Measurements from ENCODE around the gene DISC1. TPM values are rescaled to one million over a fixed set of nuclear protein-coding genes. Genes with fewer than 3 reads are reported as not detected.
A peak's percentile ranks its signal among the peaks of the same experiment; 100 is the strongest.

The DISC1 gene
- polyA plus RNA-seq, 1 experiment, result 5.4 TPM

DNA sequence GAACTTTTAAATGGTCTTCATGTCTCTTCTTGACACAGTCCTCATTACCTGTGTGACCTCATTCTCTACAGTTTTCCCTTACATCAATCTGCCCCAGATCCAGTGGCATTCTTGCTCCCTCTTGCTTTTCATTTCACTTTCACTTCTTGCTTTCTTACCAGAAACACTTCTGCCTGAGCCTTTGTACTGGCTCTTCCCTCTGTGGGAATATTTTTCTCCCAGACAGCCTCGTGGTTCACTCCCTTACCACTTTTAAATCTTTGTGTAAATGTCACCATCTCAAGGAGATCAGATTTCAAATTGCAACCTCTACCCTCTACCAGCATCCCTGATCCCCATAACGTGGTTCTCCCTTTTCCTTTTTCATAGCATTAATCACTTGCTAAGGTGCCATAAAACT lies 73.2 kb downstream of the DISC1 start:
- TF ChIP-seq, protein P1, sequence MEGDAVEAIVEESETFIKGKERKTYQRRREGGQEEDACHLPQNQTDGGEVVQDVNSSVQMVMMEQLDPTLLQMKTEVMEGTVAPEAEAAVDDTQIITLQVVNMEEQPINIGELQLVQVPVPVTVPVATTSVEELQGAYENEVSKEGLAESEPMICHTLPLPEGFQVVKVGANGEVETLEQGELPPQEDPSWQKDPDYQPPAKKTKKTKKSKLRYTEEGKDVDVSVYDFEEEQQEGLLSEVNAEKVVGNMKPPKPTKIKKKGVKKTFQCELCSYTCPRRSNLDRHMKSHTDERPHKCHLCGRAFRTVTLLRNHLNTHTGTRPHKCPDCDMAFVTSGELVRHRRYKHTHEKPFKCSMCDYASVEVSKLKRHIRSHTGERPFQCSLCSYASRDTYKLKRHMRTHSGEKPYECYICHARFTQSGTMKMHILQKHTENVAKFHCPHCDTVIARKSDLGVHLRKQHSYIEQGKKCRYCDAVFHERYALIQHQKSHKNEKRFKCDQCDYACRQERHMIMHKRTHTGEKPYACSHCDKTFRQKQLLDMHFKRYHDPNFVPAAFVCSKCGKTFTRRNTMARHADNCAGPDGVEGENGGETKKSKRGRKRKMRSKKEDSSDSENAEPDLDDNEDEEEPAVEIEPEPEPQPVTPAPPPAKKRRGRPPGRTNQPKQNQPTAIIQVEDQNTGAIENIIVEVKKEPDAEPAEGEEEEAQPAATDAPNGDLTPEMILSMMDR (IDR thresholded peaks at IDR 0.05; ENCODE audit: low read depth, low read length), result no peak
- H3K4me3 ChIP-seq (ENCODE audit: low read depth, low read length), result no peak overlapping the region
- CTCF ChIA-PET, result no interaction called here

DNA sequence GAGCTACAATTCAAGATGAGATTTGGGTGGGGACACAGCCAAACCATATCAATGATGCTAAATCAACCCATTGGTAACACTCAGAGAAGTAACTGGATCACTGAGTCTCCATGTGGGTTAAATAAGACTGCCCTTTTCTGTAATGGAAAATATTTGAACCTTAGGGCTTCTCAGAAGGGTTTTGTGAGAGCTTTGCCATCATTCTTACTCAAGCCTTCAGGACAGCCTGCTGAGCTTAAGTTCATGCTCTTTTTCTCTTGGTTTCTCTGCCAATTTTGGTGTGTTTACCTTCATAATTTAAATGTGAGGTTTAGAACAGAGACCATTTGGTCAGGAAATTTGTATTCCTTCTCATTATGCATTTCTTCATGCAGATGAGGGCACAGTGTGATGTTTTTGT lies 74.7 kb downstream of the DISC1 start:
- no peak for DNase-seq (ENCODE audit: low read depth, low spot score)
- CTCF ChIA-PET, result no interaction called here
- TF ChIP-seq, protein P1 (IDR thresholded peaks at IDR 0.05; ENCODE audit: low read depth, low read length), result no peak
- no peaks in the 10 kb centered on the region for H3K9me3 ChIP-seq (ENCODE audit: control insufficient read depth, insufficient read depth, low read length)
- H3K27me3 ChIP-seq (ENCODE audit: control insufficient read depth, insufficient read depth, low read length), result no peaks in the 10 kb centered on the region
- no peak overlapping the region for H3K4me3 ChIP-seq (ENCODE audit: low read depth, low read length)
- H3K27ac ChIP-seq (ENCODE audit: low read depth, low read length), result no peak overlapping the region
- POLR2A ChIA-PET, result no interaction called here

More for the DNA sequence above, 73.2 kb downstream of the DISC1 start:
- Histone ChIP-seq H3K27me3 (ENCODE audit: control insufficient read depth, insufficient read depth, low read length) (no peaks in the 10 kb centered on the region), H3K27ac (ENCODE audit: low read depth, low read length) (peak overlapping the region; percentile 22), H3K9me3 (ENCODE audit: control insufficient read depth, insufficient read depth, low read length) (no peaks in the 10 kb centered on the region)
- DNase-seq (ENCODE audit: low read depth, low spot score), result no peak
- POLR2A ChIA-PET, result no interaction called here

DNA sequence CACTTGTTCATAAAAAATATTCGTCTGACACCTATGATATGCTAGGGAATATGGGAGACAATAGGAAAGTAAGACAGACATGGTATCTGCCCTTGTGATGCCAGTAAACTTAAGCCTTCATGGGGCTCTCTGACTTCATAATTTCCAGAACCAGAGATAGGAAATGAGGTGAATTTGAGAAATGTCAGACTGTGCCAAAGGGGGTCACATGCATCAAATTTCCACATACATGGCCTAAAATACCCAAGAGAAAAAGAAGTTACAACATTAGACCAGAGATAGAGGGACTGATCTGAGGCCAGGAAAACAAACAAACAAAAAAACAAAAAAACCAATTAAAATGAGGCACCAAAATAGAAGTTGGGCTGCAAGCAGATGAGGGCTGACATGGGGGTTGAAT lies 75.7 kb downstream of the DISC1 start:
- no peak overlapping the region for H3K27ac ChIP-seq (ENCODE audit: low read depth, low read length)
- DNase-seq (ENCODE audit: low read depth, low spot score), result no peak

DNA sequence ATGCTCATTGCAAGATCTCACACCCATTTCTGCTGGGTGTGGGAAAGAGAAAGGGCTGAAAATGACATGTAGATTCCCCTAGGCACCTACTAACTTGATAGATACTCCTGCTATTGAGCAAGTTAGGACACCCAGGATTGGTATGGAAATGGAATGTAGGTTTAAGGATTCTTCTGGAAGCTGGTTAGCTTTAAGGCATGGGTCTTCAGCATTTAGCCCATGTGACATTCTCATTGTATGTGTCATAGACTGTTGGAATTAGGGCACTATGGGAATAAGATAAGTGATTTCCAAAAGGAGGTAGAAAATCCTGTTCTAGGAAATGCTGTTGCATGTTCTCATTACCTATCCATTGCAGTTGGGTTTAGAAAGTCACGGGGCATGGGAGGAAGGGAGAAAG lies 76.2 kb downstream of the DISC1 start:
- H3K9me3 ChIP-seq (ENCODE audit: control insufficient read depth, insufficient read depth, low read length), result no peaks in the 10 kb centered on the region
- TF ChIP-seq, protein P1 (IDR thresholded peaks at IDR 0.05; ENCODE audit: low read depth, low read length), result no peak
- H3K27ac ChIP-seq (ENCODE audit: low read depth, low read length), result no peak overlapping the region
- POLR2A ChIA-PET, result no interaction called here
- CTCF ChIA-PET, result interaction anchor here (1.0 kb wide), 1 partner anchor 10 kb away, joined by 3 read pairs; no protein-coding TSS in a partner anchor
- no peaks in the 10 kb centered on the region for H3K27me3 ChIP-seq (ENCODE audit: control insufficient read depth, insufficient read depth, low read length)
- DNase-seq (ENCODE audit: low read depth, low spot score), result peak; percentile 18
- H3K4me3 ChIP-seq (ENCODE audit: low read depth, low read length), result no peak overlapping the region

More for the DNA sequence above, 75.7 kb downstream of the DISC1 start:
- TF ChIP-seq, protein P1 (IDR thresholded peaks at IDR 0.05; ENCODE audit: low read depth, low read length), result no peak
- Histone ChIP-seq H3K9me3 (ENCODE audit: control insufficient read depth, insufficient read depth, low read length) (no peaks in the 10 kb centered on the region), H3K4me3 (ENCODE audit: low read depth, low read length) (no peak overlapping the region), H3K27me3 (ENCODE audit: control insufficient read depth, insufficient read depth, low read length) (no peaks in the 10 kb centered on the region)
- ChIA-PET CTCF (no interaction called here), POLR2A (no interaction called here)

DNA sequence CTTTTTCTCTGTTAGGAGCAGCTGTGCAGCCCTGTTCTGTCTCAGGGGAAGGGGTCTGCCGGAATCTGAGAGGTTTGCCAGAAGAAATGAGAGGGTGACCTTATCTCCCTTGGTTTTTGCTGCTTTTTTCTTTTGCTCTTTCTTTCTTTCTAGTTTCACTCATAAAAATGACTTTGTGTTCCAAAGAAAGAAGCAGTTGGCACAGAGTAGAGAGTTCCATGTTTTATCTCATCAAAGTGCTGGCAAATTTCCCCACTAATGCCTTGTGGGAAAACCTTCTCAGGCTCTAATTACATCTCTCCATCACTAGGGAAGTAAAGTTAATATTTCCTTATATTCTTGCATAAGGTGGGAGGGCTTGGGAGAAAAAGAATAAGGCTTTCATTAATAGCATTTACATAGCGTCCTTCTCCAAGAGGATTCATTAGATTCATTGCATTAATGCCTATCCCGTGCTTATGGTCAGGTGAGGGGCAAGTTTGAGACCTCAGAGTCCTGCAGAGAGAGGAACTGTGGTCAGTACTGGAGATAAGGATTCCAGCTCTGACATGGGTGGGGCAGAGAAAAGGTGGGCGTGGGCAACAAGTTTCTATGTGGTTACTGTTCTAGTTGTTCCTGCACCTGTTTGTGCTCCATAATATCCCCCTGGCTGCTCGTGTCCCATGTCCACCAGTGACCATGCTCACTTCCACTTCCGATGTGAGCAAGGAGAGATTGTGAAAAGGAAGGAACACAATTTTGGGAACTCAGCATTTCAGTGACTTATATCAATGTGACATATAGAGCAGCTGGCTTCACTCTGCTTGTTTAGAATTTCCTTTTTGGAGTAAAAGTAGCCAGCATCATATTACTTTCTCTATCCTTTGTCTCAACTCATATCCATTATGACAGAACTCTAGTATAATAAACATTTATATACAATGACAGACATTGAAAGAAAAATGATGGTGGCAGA lies 79.5 kb downstream of the DISC1 start:
- no peak overlapping the region for H3K27ac ChIP-seq (ENCODE audit: low read depth, low read length)
- H3K9me3 ChIP-seq (ENCODE audit: control insufficient read depth, insufficient read depth, low read length), result no peaks in the 10 kb centered on the region
- TF ChIP-seq, protein P1 (IDR thresholded peaks at IDR 0.05; ENCODE audit: low read depth, low read length), result no peak
- no peak overlapping the region for H3K4me3 ChIP-seq (ENCODE audit: low read depth, low read length)
- H3K27me3 ChIP-seq (ENCODE audit: control insufficient read depth, insufficient read depth, low read length), result no peaks in the 10 kb centered on the region
- DNase-seq (ENCODE audit: low read depth, low spot score), result no peak
- POLR2A ChIA-PET, result no interaction called here
- CTCF ChIA-PET, result no interaction called here
